Endothelial cell of umbilical vein (primary cell): Measurements from ENCODE around the gene NPVF. TPM values are rescaled to one million over a fixed set of nuclear protein-coding genes. Genes with fewer than 3 reads are reported as not detected.

Source experiments
- BruUV-seq: library from RNA; stranded (reverse); fragments of 400-500 nt; replicated peaks from 2 replicates; lab custom pipeline; 2021; lab: Mats Ljungman, UMichigan
- CTCF ChIA-PET: fragments of 300-600, 350-600 bp; sonication (Branson Sonifier 250); formaldehyde crosslinking; loops from one replicate; lab custom pipeline; 2021; ENCODE audit warnings: antibody characterized with exemption, inconsistent platforms; lab: Charles Lee
- POLR2A ChIA-PET: fragments of 300-600, 350-600 bp; sonication (Branson Sonifier 250); formaldehyde crosslinking; loops from one replicate; lab custom pipeline; 2021; ENCODE audit warnings: antibody characterized with exemption, inconsistent platforms; lab: Charles Lee
- DNase-seq: peaks from one replicate; pipeline ENCODE4 v3.0.0-alpha.2; 2011; ENCODE audit warnings: low read depth, low spot score
- FAIRE-seq: peaks from 2 replicates; lab custom pipeline; 2011; peaks lifted over from hg19 to GRCh38; lab: Jason Lieb, UNC
- H2AFZ ChIP-seq: 2 replicates; pipeline ENCODE4 v1.6.0; 2012; ENCODE audit warnings: low read depth, low read length, control low read depth, inconsistent platforms
- H3K27ac ChIP-seq: 2 replicates; pipeline ENCODE4 v1.5.1; 2011; ENCODE audit warnings: low read depth, mild to moderate bottlenecking, control low read depth, low read length, moderate library complexity; ENCODE audit not compliant: insufficient read depth
- H3K27me3 ChIP-seq, 2 experiments: 2 replicates each; pipeline versions ENCODE4 v1.6.0 to v1.6.1; 2011; ENCODE audit warnings: low read length in 2 of 2, mixed read lengths in 1 of 2; ENCODE audit not compliant: control insufficient read depth in 2 of 2, insufficient read depth in 2 of 2
- H3K36me3 ChIP-seq, 2 experiments: 2 replicates in 1 of 2; 3 replicates in 1 of 2; pipeline ENCODE4 v1.5.1; 2011; ENCODE audit warnings: low read length in 2 of 2, mild to moderate bottlenecking in 1 of 2, moderate library complexity in 1 of 2; ENCODE audit not compliant: control insufficient read depth in 2 of 2, insufficient read depth in 2 of 2; ENCODE audit errors: extremely low read depth in 1 of 2
- H3K4me1 ChIP-seq: 3 replicates; pipeline ENCODE4 v1.5.1; 2011; ENCODE audit warnings: mild to moderate bottlenecking, low read length; ENCODE audit not compliant: control insufficient read depth, insufficient read depth; ENCODE audit errors: extremely low read depth
- H3K4me2 ChIP-seq: 2 replicates; pipeline ENCODE4 v1.6.1; 2011; ENCODE audit warnings: low read length, control low read depth, mixed read lengths; ENCODE audit not compliant: insufficient read depth
- H3K4me3 ChIP-seq, 3 experiments: fragments of 200-600 bp in 1 of 3; sonication (generic), shearing (Covaris generic) in 1 of 3; replicated peaks in 1 of 3; 2 replicates each; pipeline ENCODE4 v1.5.1; 2011 to 2016; ENCODE audit warnings: control low read depth in 3 of 3, low read length in 3 of 3, mild to moderate bottlenecking in 2 of 3, inconsistent platforms in 1 of 3, low read depth in 1 of 3, moderate library complexity in 1 of 3; ENCODE audit not compliant: insufficient read depth in 1 of 3
- H3K79me2 ChIP-seq: 2 replicates; pipeline ENCODE4 v1.6.0; 2012; ENCODE audit warnings: low read length, inconsistent platforms; ENCODE audit not compliant: control insufficient read depth, insufficient read depth
- H3K9ac ChIP-seq: replicated peaks from 2 replicates; pipeline ENCODE3; 2011; ENCODE audit warnings: low read length, control low read depth; ENCODE audit not compliant: insufficient read depth; ENCODE audit errors: extremely low read depth
- H3K9me1 ChIP-seq: replicated peaks from 3 replicates; pipeline ENCODE4 v1.6.0; 2011; ENCODE audit warnings: mild to moderate bottlenecking, low read length; ENCODE audit not compliant: control insufficient read depth, insufficient read depth; ENCODE audit errors: extremely low read depth
- H3K9me3 ChIP-seq: replicated peaks from 2 replicates; pipeline ENCODE4 v1.5.1; 2012; ENCODE audit warnings: low read length, inconsistent platforms; ENCODE audit not compliant: control insufficient read depth, insufficient read depth
- H4K20me1 ChIP-seq: replicated peaks from 2 replicates; pipeline ENCODE3; 2011; ENCODE audit warnings: mild to moderate bottlenecking, low read length; ENCODE audit not compliant: control insufficient read depth, insufficient read depth; ENCODE audit errors: extremely low read depth
- EZH2 ChIP-seq: IDR thresholded peaks from 2 replicates; pipeline ENCODE4 v1.6.1; 2012; ENCODE audit warnings: borderline replicate concordance, low read depth, mild to moderate bottlenecking, moderate library complexity, low read length, inconsistent platforms; ENCODE audit not compliant: severe bottlenecking
- FOS ChIP-seq: IDR thresholded peaks from 2 replicates; pipeline ENCODE4 v1.6.1; 2011; ENCODE audit warnings: mild to moderate bottlenecking, low read length, moderate library complexity, borderline replicate concordance; ENCODE audit not compliant: insufficient read depth
- GATA2 ChIP-seq: IDR thresholded peaks from 2 replicates; pipeline ENCODE4 v1.7.0; 2011; ENCODE audit warnings: low read depth, mild to moderate bottlenecking, moderate library complexity, mixed read lengths, low read length; ENCODE audit not compliant: insufficient read length, insufficient read depth
- JUN ChIP-seq: IDR thresholded peaks from 2 replicates; pipeline ENCODE4 v1.6.1; 2011; ENCODE audit warnings: borderline replicate concordance, low read depth; ENCODE audit not compliant: insufficient read length, insufficient read depth
- MYC ChIP-seq: IDR thresholded peaks from one replicate; pipeline ENCODE4 v1.6.1; 2011; ENCODE audit warnings: mild to moderate bottlenecking, low read depth, low read length
- POLR2A ChIP-seq: IDR thresholded peaks from 2 replicates; pipeline ENCODE4 v1.6.1; 2012; ENCODE audit warnings: low read depth, mild to moderate bottlenecking, control low read depth, low read length
- POLR2AphosphoS5 ChIP-seq: IDR thresholded peaks from 2 replicates; pipeline ENCODE4 v1.6.1; 2012; ENCODE audit warnings: low read depth, mild to moderate bottlenecking, control low read depth, low read length, moderate library complexity; ENCODE audit not compliant: insufficient read depth
- dilution Hi-C: fragments of 300-500 bp; cut with MboI; formaldehyde crosslinking; loops from one replicate; pipeline ENCODE4 v1.15.0; 2019; ENCODE audit warnings: low sequenced_read_pairs; ENCODE audit not compliant: extremely low pct_ligation_motif_present
- intact Hi-C: fragments of 100-400 bp; cut with micrococcal nuclease; formaldehyde crosslinking; loops from one replicate; pipeline ENCODE4 v1.10.0; 2022
- polyA plus RNA-seq, 4 experiments: library from polyadenylated mRNA; depleted of rRNA in 3 of 4; stranded (reverse) in 3 of 4; unstranded in 1 of 4; fragments of >200 nt; gene quantifications; 2 replicates each; pipeline versions ENCODE4 v1.2.1 to v1.2.3, GENCODE V29; 2011 to 2012; ENCODE audit warnings: missing spikeins in 1 of 4
- total RNA-seq: library from RNA; stranded (reverse); gene quantifications from 2 replicates; pipeline ENCODE4 v1.2.3, GENCODE V29; 2021
- TF ChIP-seq, protein P1 (sequence below): IDR thresholded peaks from 2 replicates; pipeline ENCODE4 v1.6.1; 2011; ENCODE audit not compliant: insufficient read depth, insufficient read length
- TF ChIP-seq, protein P2 (sequence below), 2 donors: IDR thresholded peaks; 1 replicate in 1 of 2; 2 replicates in 1 of 2; pipeline ENCODE4 v1.5.1; 2011; ENCODE audit warnings: low read length in 2 of 2, mild to moderate bottlenecking in 2 of 2, moderate library complexity in 2 of 2, control low read depth in 1 of 2, inconsistent platforms in 1 of 2, low read depth in 1 of 2; ENCODE audit not compliant: insufficient read depth in 1 of 2; ENCODE audit errors: extremely low read depth in 1 of 2

NPVF gene
- total and polyA plus RNA-seq, 2 donors (not counting 3 experiments of a cell fraction or from before 2014, with no cell fraction given): not detected

DNA sequence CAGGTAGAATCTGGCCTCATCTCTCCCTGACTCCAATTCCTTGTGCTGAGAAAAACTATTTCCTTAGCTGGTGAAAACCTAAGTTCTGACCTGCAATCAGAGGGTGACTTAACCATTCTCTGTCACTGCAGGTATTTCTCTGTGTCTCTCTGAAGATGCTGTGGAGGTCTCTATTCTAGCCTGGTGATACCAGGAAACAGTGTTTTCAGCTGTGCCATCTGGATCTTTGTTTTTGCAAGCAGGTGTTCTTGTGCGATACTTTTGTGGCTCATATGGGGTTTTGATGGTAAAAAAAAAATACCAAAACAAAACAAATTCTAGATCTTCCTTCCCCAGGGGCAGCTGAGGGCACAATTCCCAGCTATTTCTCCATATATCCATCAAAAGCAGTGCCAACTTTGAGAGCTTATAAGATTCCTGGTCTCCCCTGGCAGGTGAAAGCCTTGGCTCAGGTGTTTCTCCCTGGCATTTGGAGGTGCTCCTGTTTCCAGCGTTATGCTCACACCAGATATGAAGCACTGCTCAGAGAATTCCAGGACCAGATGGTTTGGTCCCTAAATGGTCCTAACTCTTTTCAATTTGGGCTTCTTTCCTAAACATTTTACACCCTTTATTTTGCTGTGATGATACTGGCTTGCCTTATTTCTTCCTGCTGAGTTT, 9.9 kb upstream of the NPVF start:
- Histone ChIP-seq H3K4me1 (no peaks in the 10 kb centered on the region), H3K27me3 (no peaks in the 10 kb centered on the region), H3K4me3 (no peak overlapping the region), H3K36me3 (no peaks in the 10 kb centered on the region), H2AFZ (no peak overlapping the region), H3K9me3 (no peaks in the 10 kb centered on the region), H4K20me1 (no peaks in the 10 kb centered on the region), H3K79me2 (no peaks in the 10 kb centered on the region), H3K27ac (no peak overlapping the region), H3K9ac (no peak overlapping the region), H3K9me1 (no peaks in the 10 kb centered on the region), H3K4me2 (no peak overlapping the region)
- ChIA-PET POLR2A (no interaction called here), CTCF (interaction anchor here (1.4 kb wide), 1 partner anchor 21 kb away, joined by 7 read pairs; no protein-coding TSS in a partner anchor)
- intact Hi-C loops: no loop called here
- TF ChIP-seq EZH2: no peak
- TF ChIP-seq GATA2: no peak
- no peak for TF ChIP-seq POLR2AphosphoS5
- no peak for TF ChIP-seq FOS
- no peak for TF ChIP-seq JUN
- TF ChIP-seq POLR2A: no peak
- TF ChIP-seq, protein P1, sequence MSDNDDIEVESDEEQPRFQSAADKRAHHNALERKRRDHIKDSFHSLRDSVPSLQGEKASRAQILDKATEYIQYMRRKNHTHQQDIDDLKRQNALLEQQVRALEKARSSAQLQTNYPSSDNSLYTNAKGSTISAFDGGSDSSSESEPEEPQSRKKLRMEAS: no peak
- no peak for TF ChIP-seq MYC
- TF ChIP-seq, protein P2, sequence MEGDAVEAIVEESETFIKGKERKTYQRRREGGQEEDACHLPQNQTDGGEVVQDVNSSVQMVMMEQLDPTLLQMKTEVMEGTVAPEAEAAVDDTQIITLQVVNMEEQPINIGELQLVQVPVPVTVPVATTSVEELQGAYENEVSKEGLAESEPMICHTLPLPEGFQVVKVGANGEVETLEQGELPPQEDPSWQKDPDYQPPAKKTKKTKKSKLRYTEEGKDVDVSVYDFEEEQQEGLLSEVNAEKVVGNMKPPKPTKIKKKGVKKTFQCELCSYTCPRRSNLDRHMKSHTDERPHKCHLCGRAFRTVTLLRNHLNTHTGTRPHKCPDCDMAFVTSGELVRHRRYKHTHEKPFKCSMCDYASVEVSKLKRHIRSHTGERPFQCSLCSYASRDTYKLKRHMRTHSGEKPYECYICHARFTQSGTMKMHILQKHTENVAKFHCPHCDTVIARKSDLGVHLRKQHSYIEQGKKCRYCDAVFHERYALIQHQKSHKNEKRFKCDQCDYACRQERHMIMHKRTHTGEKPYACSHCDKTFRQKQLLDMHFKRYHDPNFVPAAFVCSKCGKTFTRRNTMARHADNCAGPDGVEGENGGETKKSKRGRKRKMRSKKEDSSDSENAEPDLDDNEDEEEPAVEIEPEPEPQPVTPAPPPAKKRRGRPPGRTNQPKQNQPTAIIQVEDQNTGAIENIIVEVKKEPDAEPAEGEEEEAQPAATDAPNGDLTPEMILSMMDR (IDR thresholded peaks at IDR 0.05; ENCODE audit: extremely low read depth in 1 of 2, insufficient read depth in 1 of 2, low read depth in 1 of 2, low read length in 2 of 2): no peak
- dilution Hi-C loops: no loop called here
- no TSS peak for BruUV-seq
- FAIRE-seq: no peak
- DNase-seq: no peak
